ENCODE measurements around the gene TLDC2. TPM values are rescaled to one million over a fixed set of nuclear protein-coding genes. Genes with fewer than 3 reads are reported as not detected.
"Not testable (repeated sequence)": the region's sequence is repeated elsewhere in the genome, so short reads cannot be mapped to it uniquely, and the experiment has no call there.

TLDC2 gene
- total RNA-seq, 2 experiments from 2014 or later: not detected

DNA sequence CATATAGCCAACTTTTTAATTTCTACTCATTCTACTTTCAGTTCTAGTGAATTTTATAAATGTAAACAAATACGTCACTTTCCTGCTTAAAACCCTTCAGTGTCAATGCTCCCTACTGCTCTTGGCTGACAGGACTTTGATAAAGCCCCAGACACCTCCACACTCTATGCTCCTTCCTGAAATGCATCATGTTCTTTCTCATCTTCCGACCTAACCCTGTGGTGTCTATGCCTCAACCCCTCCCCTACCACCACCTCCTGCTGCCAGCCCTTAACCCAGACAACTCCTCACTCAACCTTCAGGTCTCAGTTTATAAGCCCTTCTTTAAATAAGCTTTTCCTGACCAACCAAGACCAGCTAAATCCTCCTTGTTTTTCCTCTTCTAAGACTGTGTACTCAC, 19.1 kb downstream of the TLDC2 start:
- H3K4me3 Mint-ChIP-seq: no peak overlapping the region
- H3K36me3 Mint-ChIP-seq (ENCODE audit: low read depth): peaks cover 100% of the 10 kb centered on the region
- peaks cover 16% of the 10 kb centered on the region for H3K4me1 Mint-ChIP-seq (ENCODE audit: low read depth)
- H3K27me3 Mint-ChIP-seq: no peaks in the 10 kb centered on the region
- H3K27ac Mint-ChIP-seq: peak overlapping the region; percentile 62
- Histone ChIP-seq H3K27ac (ENCODE audit: low read depth in 1 of 2, low read length in 2 of 2) (no peak overlapping the region), H3K27me3 (ENCODE audit: control insufficient read depth in 1 of 2, insufficient read depth in 2 of 2, low read length in 2 of 2) (no peaks in the 10 kb centered on the region), H3K9me3 (ENCODE audit: control insufficient read depth in 1 of 2, insufficient read depth in 1 of 2, low read length in 2 of 2) (no peaks in the 10 kb centered on the region), H3K4me3 (ENCODE audit: low read length) (no peak overlapping the region), H3K4me1 (ENCODE audit: insufficient read depth, low read length) (no peaks in the 10 kb centered on the region), H3K36me3 (ENCODE audit: insufficient read depth, low read length) (peaks cover 93% of the 10 kb centered on the region)
- POLR2A ChIA-PET: no interaction called here
- TF ChIP-seq, protein P1, sequence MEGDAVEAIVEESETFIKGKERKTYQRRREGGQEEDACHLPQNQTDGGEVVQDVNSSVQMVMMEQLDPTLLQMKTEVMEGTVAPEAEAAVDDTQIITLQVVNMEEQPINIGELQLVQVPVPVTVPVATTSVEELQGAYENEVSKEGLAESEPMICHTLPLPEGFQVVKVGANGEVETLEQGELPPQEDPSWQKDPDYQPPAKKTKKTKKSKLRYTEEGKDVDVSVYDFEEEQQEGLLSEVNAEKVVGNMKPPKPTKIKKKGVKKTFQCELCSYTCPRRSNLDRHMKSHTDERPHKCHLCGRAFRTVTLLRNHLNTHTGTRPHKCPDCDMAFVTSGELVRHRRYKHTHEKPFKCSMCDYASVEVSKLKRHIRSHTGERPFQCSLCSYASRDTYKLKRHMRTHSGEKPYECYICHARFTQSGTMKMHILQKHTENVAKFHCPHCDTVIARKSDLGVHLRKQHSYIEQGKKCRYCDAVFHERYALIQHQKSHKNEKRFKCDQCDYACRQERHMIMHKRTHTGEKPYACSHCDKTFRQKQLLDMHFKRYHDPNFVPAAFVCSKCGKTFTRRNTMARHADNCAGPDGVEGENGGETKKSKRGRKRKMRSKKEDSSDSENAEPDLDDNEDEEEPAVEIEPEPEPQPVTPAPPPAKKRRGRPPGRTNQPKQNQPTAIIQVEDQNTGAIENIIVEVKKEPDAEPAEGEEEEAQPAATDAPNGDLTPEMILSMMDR (IDR thresholded peaks at IDR 0.05): no peak
- CTCF ChIA-PET: no interaction called here
- intact Hi-C loops (cut with DNase I, micrococcal nuclease): loop anchor here in 1 of 2 experiments (10.0 kb wide), 1 partner anchor 1170 kb away; no protein-coding TSS in a partner anchor
- ATAC-seq (ENCODE audit: poor library complexity) (peak; percentile 47), DNase-seq (no peak)
- H3K9me3 Mint-ChIP-seq: no peaks in the 10 kb centered on the region

DNA sequence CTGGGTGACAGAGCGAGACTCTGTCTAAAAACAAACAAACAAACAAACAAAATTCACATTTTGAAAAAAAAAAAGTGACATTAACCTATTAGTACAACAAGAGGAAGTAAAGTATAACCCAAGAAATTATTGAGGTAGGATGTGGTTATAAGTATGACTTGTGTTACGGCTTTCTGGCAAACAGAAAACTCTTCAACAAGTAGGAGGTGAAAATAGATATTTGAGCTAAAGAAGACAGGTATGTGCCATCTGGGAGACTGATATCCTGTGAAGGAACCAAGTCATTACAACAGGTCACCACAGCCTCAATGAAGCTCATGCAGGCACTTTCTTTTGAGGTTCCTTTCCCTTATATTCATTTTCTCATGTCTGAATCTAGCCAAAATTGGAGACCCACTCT, 28.8 kb downstream of the TLDC2 start:
- intact Hi-C loops (cut with DNase I, micrococcal nuclease): no loop called here
- Mint-ChIP-seq H3K27me3 (no peaks in the 10 kb centered on the region), H3K36me3 (ENCODE audit: low read depth) (peaks cover 94% of the 10 kb centered on the region), H3K4me3 (peak overlapping the region; percentile 3), H3K4me1 (ENCODE audit: low read depth) (peaks cover 20% of the 10 kb centered on the region), H3K9me3 (no peaks in the 10 kb centered on the region), H3K27ac (peak overlapping the region; percentile 77)
- TF ChIP-seq, protein P1 (IDR thresholded peaks at IDR 0.05): no peak
- ATAC-seq (ENCODE audit: poor library complexity) (peak; percentile 50), DNase-seq (peak in 1 of 14 experiments; percentile 33)
- Histone ChIP-seq H3K4me3 (ENCODE audit: low read length) (no peak overlapping the region), H3K9me3 (ENCODE audit: control insufficient read depth in 1 of 2, insufficient read depth in 1 of 2, low read length in 2 of 2) (no peaks in the 10 kb centered on the region), H3K36me3 (ENCODE audit: insufficient read depth, low read length) (peaks cover 92% of the 10 kb centered on the region), H3K27me3 (ENCODE audit: control insufficient read depth in 1 of 2, insufficient read depth in 2 of 2, low read length in 2 of 2) (no peaks in the 10 kb centered on the region), H3K4me1 (ENCODE audit: insufficient read depth, low read length) (peaks cover 11% of the 10 kb centered on the region), H3K27ac (ENCODE audit: low read depth in 1 of 2, low read length in 2 of 2) (no peak overlapping the region)
- ChIA-PET POLR2A (interaction anchor here (0.9 kb wide), 3 partner anchors 12 to 34 kb away, joined by 3 to 4 read pairs (median 3); no protein-coding TSS in a partner anchor), CTCF (no interaction called here)

DNA sequence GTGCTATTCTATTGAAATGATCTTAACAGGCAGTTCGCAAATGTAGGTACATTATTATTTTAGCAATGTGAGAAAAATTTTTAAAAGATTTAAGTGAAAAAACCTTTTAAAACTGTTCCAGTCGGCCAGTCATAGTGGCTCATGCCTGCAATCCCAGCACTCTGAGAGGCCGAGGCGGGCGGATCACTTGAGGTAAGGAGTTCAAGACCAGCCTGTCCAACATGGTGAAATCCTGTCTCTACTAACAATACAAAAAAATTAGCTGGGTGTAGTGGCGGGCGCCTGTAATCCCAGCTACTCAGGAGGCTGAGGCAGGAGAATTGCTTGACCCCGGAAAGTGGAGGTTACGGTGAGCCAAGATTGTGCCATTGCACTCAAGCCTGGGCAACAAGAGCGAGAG, 29.6 kb downstream of the TLDC2 start:
- intact Hi-C loops (cut with DNase I, micrococcal nuclease); CTCF ChIA-PET; H3K27me3 ChIP-seq (ENCODE audit: control insufficient read depth in 1 of 2, insufficient read depth in 2 of 2, low read length in 2 of 2); H3K4me3 ChIP-seq (ENCODE audit: low read length); ATAC-seq (ENCODE audit: poor library complexity); H3K9me3 Mint-ChIP-seq; H3K9me3 ChIP-seq (ENCODE audit: control insufficient read depth in 1 of 2, insufficient read depth in 1 of 2, low read length in 2 of 2); H3K27me3 Mint-ChIP-seq; DNase-seq; H3K27ac Mint-ChIP-seq; H3K4me3 Mint-ChIP-seq; H3K27ac ChIP-seq (ENCODE audit: low read depth in 1 of 2, low read length in 2 of 2): not testable (repeated sequence)
- Mint-ChIP-seq H3K36me3 (ENCODE audit: low read depth) (peaks cover 96% of the 10 kb centered on the region), H3K4me1 (ENCODE audit: low read depth) (peaks cover 20% of the 10 kb centered on the region)
- Histone ChIP-seq H3K36me3 (ENCODE audit: insufficient read depth, low read length) (peaks cover 94% of the 10 kb centered on the region), H3K4me1 (ENCODE audit: insufficient read depth, low read length) (peaks cover 11% of the 10 kb centered on the region)
- POLR2A ChIA-PET: interaction anchor here (0.6 to 0.7 kb wide), 2 partner anchors 15 to 42 kb away, joined by 3 to 6 read pairs; no protein-coding TSS in a partner anchor

DNA sequence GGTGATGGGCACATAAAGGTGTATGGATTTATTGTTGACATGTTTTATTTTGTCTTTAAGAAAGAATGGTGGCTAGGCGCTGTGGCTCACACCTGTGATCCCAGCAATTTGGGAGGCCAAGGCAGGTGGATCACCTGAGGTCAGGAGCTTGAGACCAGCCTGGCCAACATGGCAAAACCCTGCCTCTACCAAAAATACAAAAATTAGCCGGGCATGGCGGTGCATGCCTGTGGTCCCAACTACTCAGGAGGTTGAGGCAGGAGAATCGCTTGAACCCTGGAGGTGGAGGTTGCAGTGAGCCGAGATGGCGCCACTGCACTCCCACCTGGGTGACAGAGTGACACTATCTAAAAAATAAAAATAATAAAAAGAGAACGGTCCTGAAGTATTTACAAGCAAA, 30.1 kb downstream of the TLDC2 start:
- CTCF ChIA-PET; H3K27ac ChIP-seq (ENCODE audit: low read depth in 1 of 2, low read length in 2 of 2); H3K9me3 ChIP-seq (ENCODE audit: control insufficient read depth in 1 of 2, insufficient read depth in 1 of 2, low read length in 2 of 2); intact Hi-C loops (cut with DNase I, micrococcal nuclease); ATAC-seq (ENCODE audit: poor library complexity); H3K4me3 ChIP-seq (ENCODE audit: low read length); H3K9me3 Mint-ChIP-seq; DNase-seq; H3K27me3 ChIP-seq (ENCODE audit: control insufficient read depth in 1 of 2, insufficient read depth in 2 of 2, low read length in 2 of 2); H3K27ac Mint-ChIP-seq; H3K4me3 Mint-ChIP-seq; H3K27me3 Mint-ChIP-seq: not testable (repeated sequence)
- POLR2A ChIA-PET: interaction anchor here (0.6 to 0.7 kb wide), 3 partner anchors 14 to 309 kb away, joined by 3 to 6 read pairs (median 3); no protein-coding TSS in a partner anchor
- Mint-ChIP-seq H3K4me1 (ENCODE audit: low read depth) (peaks cover 20% of the 10 kb centered on the region), H3K36me3 (ENCODE audit: low read depth) (peaks cover 96% of the 10 kb centered on the region)
- Histone ChIP-seq H3K36me3 (ENCODE audit: insufficient read depth, low read length) (peaks cover 94% of the 10 kb centered on the region), H3K4me1 (ENCODE audit: insufficient read depth, low read length) (peaks cover 11% of the 10 kb centered on the region)

All from CD4-positive, alpha-beta T cell (primary cell).